Inflammatory macrophage (primary cell): ENCODE measurements around the gene SLC2A13.
"Not testable (repeated sequence)": the region's sequence is repeated elsewhere in the genome, so short reads cannot be mapped to it uniquely, and the experiment has no call there.

Source experiments
- DNase-seq, 2 donors: peaks; one replicate each; pipeline ENCODE4 v3.0.0-alpha.2; 2020 to 2022

The SLC2A13 gene

GRCh38 chr12:39804479-39804878 lies 301.4 kb downstream of the SLC2A13 start:
- no peak for DNase-seq

- DNase-seq: no peak
These were observed 302.7 kb downstream of the SLC2A13 start for GRCh38 chr12:39803151-39803550.

GRCh38 chr12:39798977-39799376 lies 306.9 kb downstream of the SLC2A13 start:
- DNase-seq: no peak

DNA sequence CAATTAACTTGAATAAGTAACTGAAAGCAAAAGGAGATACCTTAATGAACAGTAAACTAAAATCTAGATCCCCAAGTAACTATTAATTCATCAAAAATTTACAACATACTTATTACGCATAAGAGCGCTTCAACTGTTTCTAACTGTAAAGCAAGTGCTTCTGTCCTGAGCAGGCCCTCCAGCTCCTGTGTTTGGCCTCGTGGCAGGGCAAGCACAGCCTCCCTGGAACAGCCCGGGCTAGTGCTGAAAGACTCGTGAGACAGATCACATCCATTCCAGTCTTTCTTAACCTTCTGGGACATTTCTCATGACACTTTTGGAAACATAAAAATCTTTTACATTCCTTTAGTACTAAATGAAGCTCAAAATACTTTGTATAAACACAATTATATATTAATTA lies 307.5 kb downstream of the SLC2A13 start:
- DNase-seq: no peak

DNA sequence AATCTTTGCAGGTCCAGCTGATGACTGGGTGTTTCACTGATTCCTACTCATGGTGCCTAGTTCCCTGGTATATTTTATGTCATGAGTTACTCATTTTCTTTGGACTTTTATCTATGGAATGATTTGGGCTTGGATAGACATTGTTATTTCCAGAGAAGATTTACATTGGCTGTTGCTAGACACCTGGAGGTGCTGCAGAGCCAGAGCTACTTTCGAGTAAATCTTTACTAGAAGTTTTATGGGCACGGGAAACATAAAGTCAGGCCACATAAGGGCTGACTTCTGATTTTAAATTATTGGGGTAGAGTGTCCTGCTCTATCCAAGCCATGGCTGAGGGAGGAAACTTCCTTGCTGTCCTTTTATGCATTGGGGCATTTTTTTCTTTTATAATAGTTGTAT lies 310.4 kb downstream of the SLC2A13 start:
- no peak for DNase-seq

- DNase-seq: no peak
These were observed 312.9 kb downstream of the SLC2A13 start for GRCh38 chr12:39792938-39793337.

DNA sequence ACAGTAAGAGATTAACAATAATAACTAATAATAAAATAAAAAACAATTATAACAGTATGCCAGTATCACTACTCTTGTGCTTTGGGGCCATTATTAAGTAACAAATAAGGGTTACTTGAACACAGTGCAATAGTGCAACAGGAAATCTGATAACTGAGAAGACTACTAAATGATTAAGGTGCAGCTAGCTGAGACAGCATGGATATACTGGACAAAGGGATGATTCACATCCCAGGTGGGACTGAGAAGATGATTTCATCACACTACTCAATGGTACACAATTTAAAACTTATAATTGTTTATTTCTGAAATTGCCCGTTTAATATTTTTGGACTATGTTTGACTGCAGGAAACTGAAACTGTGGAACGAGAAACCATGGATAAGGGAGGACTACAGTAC lies 317.6 kb downstream of the SLC2A13 start:
- DNase-seq: no peak

GRCh38 chr12:39785814-39786213 lies 320.1 kb downstream of the SLC2A13 start:
- not testable (repeated sequence) for DNase-seq

GRCh38 chr12:39782026-39782545 lies 323.8 kb downstream of the SLC2A13 start:
- DNase-seq: no peak

DNA sequence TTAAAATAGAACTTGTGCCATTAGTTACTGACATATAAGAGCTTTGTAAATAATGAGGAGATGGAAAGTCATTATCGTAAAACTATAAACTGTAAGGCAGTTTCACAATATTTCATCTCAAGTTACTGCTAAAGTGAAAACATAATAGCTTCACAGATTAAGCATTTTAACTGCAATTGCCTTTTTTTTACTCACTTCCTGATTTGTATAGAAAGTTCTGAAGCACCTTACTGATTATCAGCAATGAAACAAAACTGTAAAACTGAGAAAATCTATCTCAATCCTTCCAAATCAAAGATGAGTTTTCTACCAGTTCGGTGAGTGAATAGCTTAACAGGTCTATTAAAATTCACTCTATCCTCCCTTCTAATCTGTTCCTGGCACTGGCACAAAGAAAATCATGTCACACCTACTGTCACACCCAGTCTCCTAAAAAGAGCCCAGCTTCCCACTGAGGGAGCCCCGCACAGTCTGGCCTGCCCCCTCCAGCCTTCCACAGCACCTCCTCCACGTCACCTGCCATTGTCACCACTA lies 324.9 kb downstream of the SLC2A13 start:
- DNase-seq: no peak

GRCh38 chr12:39780411-39780912 lies 325.4 kb downstream of the SLC2A13 start:
- DNase-seq: no peak

GRCh38 chr12:39779768-39780340 lies 326.0 kb downstream of the SLC2A13 start:
- no peak for DNase-seq

- DNase-seq: no peak
These were observed 328.4 kb downstream of the SLC2A13 start for GRCh38 chr12:39777465-39777864.

- DNase-seq: no peak
These were observed 332.6 kb downstream of the SLC2A13 start for GRCh38 chr12:39773266-39773665.

DNA sequence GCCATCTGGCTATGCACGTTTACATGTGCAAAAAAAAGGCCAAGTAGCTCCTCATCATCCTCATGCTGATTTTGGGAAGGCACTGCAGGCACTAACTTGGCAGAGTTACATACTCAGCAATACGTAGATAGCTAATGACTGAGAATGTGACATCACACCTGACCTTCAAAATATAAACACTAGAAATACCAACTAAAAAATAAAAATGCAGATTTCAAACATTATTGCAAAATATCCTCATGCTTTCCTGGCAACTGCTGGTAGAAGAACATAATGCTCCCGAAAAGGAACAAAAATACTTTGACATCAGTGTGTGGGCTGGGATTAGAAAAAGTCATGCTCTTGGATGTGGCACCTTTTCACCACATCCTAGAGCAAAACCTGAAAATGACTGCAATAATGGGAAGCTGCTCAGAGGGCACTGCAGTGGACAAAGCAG lies 333.0 kb downstream of the SLC2A13 start:
- peak in 1 of 2 donors; percentile 2 for DNase-seq

DNA sequence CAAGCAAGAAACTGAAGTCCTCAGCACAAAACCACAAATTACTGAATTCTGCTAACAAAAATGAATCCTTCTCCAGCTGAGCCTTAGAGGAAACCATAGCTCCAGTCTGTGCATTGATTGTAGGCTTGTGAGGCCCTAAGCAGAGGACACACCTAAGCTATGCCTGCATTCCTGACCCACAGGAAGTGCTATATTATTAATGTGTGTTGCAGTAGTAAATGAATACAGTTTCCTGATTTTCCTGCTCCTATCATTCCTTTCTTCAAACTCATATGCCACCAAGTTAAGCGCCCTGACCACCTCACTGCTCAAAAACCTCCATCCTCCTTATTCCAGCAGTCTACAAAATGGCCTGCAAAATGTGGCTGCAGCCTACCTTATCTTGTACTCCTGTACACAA lies 334.4 kb downstream of the SLC2A13 start:
- DNase-seq: no peak

DNA sequence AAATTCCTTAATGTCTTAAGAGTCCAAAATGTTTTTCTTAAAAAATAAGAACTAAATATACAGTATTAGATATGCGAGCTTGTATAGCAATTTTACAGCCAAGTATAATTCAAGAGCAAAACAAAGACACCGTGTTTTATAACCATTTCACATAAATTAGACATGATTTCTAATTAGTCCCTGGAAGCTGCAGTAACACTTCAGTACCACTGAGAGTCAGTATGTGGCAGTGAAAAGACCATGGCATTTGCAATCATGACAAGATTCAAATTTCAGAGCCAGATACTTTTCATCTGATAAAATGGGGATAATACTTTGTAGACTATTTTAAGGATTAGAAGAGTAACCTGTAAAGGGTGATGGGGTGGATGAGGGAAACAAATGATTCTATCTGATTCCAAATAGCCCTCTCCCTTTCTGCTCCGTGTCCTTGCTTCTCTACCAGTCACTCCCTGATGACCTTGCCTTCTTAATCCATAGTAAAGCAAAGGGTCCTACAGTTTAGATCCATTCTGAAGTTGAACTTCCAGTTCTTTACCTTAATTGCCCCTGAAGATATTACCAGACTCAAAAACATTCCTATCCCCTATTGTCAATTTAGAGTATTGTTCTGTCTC lies 340.8 kb downstream of the SLC2A13 start:
- peak; percentile 42 to 52 for DNase-seq

DNA sequence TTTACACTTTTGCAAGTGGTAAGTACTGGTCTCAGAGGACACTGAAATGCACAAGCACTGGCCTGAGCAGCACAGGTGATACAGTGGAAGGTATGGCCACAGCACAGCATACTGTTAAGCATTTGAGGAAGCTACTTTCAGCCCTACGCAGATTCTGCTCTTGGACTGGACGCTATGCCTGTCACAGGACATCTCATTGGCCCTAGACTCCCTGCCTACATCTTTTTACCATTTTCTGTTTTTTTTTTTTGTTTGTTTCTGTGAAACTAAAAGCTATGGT lies 342.1 kb downstream of the SLC2A13 start:
- DNase-seq: no peak

DNA sequence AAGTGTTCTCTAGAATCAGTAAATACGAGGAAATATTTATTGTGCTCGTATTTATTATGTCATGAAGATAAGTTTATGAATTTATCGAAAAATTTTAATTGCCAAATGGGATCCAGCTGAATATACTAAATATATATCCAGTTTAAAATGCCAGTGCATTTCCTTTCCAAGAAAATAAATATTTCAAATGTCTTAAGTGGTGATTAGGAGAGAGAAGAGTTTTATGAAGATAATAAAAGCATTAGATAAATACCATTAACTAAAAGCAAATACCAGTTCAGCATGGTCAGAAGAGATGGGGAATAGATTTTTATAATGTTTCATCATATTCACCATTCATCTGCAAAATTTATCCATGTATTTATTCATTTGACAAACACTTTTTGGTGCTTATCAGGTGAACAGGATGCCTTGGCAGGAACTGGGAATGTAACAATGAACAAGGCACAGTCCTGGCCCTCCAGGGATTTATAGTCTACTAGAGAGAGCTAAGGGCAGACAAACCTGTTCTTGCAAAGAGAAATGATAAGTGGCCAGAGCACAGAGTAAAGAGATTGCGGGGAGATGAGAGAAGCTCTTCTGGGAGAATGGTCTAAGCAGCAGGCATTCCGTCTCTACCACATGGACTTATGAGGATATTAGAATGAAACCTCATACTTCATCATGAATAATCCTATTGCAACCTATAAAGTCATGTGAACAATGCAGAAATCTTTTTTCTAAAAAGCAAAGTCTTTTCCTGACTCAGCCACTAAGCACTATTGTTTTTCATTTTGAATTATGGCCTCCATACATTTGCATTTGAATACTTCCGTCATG lies 342.6 kb downstream of the SLC2A13 start:
- DNase-seq: no peak

GRCh38 chr12:39755478-39755877 lies 350.4 kb downstream of the SLC2A13 start:
- no peak for DNase-seq

DNA sequence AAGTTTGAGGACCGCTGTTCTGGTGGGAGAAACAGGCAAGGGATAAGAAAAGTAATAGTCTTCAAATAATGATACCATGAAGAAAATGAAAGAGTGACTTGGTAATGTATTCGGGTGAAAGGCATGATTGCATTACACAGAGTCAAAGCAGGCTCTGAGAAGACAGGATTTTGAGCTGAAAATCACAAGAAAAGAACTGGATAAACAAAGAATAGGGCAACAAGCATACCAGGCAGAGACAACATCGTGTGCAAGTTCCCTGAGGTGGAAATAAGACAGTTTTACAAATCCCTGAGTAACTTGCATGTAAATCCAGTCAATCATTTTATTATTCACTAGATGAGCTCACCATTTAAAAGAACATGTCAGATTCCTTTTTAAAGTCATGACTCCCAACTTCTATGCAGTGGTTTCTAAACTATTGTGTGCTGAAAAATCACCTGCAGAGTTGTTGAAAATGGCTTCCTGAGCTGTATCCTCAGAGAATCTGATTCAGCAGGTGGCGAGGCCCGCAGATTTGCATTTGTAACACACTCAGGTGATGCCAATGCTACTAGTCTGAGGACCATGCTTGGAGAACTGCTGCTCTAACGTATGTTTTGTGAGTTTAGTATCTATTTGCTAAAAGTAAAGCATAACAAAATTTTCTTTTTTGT lies 353.3 kb downstream of the SLC2A13 start:
- no peak for DNase-seq

DNA sequence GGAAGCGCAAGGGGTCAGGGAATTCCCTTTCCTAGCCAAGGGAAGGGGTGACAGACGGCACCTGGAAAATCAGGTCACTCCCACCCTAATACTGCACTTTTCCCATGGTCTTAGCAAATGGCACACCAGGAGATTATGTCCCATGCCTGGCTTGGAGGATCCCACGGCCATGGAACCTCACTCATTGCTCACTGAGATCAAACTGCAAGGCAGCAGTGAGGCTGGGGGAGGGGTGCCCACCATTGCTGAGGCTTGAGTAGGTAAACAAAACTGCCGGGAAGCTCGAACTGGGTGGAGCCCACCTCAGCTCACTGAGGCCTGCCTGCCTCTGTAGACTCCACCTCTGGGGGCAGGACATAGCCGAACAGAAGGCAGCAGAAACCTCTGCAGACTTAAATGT lies 359.7 kb downstream of the SLC2A13 start:
- not testable (repeated sequence) for DNase-seq

DNA sequence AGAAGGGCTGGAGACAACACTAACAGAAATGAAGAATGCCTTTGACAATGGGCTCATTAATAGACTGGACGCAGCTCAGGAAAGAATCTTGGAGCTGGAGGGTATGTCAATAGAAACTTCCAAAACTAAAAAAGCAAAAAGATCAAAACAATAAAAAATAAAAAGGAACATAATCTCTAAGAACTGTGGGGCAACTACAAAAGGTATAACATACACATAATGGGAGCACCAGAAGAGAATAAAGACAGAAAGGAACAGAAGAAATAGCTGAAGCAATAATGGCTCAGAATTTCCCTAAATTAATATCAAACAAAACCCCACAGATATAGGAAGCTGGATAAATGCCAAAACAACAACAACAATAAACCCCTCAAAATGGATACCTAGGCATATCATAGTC lies 362.2 kb downstream of the SLC2A13 start:
- no peak for DNase-seq
